ENCODE data around the gene PCSK7.

PCSK7 gene

DNA sequence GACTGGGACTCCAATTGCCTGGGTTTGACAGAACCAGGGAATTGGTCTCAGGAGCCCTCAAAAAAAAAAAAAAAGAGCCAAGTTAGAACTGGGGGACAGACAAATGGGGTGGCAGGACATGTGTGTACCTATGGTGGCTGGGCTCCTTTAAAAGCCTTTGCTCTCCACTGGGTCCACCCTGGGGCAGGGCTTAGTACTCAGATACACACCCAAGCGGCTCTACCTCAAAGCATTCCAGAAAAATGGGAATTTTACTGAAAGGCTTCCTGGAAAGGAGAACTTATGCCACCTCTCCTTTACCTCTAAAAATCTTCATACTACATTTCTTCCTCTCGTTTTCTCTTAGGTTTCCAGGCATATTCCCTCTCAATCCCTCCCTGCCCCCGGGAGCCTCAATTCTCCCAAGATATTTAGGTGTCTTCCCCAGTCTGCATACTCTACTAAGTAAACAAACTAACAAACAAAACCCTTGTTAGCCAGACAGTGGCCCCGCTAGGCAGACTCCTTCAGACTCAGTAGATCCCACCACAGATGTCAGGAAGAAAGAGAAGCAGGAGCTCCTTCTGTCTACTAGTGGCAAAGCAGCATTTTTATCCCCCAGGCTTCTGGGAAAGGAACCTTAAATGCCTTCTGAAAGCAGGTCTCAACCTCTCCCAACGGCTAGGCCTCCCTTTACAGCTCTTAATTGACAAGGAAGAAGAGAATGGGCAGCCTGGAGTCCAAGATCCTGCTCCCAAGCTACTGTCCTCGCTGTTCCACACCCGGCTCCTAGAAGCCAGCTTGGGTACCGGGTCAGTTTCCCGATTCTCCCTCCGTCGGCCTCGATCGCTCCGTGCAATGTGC lies 653 bp downstream of the PCSK7 start:
- DNase-seq: no peak

- DNase-seq: no peak
These were observed 1.4 kb downstream of the PCSK7 start for GRCh38 chr11:117230286-117230961.

GRCh38 chr11:117229931-117230285 lies 2.0 kb downstream of the PCSK7 start:
- no peak for DNase-seq

DNA sequence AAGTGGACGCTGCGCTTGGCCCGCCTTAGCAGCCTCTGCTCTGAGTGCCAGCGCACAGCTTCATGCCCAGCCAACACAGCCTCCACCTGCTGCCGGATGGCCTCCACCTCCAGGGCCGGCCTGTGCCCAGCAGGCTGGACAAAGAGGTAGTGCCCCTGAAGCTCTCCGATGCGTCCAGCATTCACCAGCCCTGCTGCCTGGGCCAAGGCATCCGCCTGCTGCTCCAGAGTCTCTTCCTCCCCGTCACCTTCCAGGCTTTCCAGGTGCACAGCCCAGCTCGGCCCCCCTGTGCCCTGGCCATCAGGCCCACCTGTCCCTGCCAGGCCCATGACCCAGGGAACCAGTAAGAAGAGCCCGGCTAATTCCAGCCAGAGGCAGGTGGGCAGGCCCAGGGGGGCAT lies 2.5 kb downstream of the PCSK7 start:
- DNase-seq: no peak

GRCh38 chr11:117228091-117228490 lies 3.8 kb downstream of the PCSK7 start:
- DNase-seq: no peak

DNA sequence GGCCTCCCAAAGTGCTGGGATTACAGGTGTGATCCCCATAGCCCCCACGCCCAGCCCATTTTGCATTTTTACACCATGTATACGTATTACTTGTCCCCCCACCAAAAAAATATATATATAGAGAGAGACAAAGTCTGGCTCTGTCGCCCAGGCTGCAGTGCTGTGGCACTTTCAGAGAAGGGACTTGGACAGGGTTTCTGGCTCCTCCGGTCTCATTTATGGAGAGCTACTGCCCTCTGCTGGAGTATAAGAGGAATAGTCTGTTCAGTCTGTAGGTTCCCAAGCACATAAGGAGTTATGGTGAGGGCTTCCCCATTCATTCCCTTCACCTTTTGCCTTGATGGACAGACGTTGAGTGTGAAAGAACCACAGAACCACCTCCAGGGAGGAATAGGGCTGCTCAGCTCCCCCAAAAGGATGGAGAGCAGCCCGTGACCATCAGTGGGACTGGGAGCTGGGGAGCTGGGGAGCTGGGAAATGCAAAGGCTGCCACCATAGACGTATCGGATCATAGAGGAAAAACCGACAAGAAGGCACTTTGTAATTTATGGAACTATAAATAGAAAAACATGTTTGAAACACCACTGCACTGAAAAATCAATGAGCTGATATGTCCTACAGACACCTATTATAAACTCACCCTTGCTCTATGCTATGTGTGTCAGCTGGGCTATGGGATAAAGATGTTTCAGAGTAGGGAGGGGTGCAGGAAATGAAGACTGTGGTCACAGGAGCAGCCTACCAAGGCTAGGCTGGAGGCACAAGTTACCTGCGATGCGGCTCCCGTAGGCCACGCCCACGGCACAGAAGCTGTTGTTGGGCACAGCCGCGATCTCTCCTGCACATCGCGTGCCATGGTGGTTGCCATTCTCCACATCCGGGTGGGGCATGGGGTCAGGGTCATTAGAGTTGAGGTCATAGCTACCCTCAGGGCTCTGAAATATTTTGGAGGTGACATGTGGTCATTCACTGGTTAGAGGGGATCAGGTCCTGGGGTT lies 5.2 kb downstream of the PCSK7 start:
- DNase-seq: peak; percentile 24

GRCh38 chr11:117225553-117226170 lies 6.2 kb downstream of the PCSK7 start:
- DNase-seq: no peak

- no peak for DNase-seq
These were observed 7.9 kb downstream of the PCSK7 start for GRCh38 chr11:117223741-117224689.

DNA sequence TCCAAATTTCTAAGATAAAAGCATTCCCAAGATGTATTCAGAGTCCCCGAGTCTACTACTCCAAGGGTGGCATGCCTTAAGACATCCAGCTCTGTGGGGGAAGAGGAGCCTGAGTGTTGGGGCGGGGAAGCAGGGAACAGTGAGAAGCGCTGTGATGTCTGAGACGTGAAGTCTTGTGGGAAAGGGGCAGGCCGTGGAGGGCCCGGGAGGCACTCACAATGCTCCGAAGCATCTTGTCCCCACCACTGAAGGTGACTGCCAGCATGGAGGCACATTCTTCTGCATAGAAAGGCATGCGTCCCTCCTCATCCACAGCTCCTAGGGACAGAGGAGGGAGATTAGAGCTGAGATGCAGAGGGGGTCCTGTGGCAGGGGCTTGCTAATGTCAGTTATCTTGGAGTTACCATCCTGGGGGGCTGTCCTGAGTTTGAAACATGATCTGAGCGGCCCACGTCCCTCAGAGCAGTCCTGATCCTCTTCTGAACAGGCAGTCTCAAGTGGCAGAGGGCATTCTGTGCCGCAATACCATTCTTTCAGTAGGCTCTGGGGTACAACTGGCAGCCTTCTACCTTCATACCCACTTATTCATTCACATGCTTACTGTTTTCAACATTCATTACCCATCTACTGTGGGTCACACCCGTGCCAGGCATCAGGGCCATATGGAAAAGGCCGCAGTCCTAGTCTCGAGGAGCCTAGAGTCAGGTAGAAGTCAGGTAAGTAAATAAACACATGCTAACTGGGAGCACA lies 8.7 kb downstream of the PCSK7 start:
- no peak for DNase-seq

DNA sequence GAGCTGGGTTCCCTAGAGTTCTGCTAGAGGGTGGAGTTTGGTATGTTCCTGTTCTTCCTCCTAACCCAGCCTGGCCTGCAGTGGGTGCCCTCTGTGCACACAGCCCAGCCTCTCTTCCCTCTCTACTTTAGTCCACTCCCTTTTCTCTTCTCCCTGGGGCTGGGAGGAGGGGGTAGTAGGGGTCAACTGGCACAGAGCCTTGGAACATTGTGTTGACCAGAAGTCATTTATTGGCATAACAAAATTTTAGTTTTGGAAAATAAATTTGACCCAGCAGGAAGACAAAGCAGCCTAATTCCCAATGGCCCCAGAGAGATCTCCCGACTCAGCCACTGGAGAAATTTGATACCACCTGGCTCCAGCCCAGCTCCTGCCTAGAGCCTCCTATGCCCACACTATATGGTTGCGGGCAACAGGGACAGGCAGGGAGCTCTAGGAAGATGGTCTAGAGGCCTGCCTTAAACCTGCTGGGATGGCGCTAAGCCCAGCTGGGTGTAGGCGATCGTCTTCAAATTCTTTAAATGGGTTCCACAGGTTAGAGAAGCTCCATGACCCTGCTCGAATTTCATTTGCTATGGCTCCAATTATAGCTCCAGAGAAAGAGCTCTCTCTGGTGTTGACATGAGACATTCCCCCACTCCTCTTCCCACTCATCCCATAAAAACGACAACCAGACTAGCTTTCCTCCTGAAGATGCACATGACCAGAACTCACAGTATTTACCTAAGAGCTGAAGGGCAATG lies 9.9 kb downstream of the PCSK7 start:
- DNase-seq: no peak

GRCh38 chr11:117220999-117221774 lies 10.7 kb downstream of the PCSK7 start:
- DNase-seq: no peak

- no peak for DNase-seq
These were observed 11.3 kb downstream of the PCSK7 start for GRCh38 chr11:117220568-117220967.

GRCh38 chr11:117219995-117220394 lies 11.9 kb downstream of the PCSK7 start:
- no peak for DNase-seq

- no peak for DNase-seq
These were observed 12.4 kb downstream of the PCSK7 start for GRCh38 chr11:117219455-117219854.

GRCh38 chr11:117219001-117219400 lies 12.9 kb downstream of the PCSK7 start:
- no peak for DNase-seq

GRCh38 chr11:117218133-117218915 lies 13.5 kb downstream of the PCSK7 start:
- DNase-seq: no peak

DNA sequence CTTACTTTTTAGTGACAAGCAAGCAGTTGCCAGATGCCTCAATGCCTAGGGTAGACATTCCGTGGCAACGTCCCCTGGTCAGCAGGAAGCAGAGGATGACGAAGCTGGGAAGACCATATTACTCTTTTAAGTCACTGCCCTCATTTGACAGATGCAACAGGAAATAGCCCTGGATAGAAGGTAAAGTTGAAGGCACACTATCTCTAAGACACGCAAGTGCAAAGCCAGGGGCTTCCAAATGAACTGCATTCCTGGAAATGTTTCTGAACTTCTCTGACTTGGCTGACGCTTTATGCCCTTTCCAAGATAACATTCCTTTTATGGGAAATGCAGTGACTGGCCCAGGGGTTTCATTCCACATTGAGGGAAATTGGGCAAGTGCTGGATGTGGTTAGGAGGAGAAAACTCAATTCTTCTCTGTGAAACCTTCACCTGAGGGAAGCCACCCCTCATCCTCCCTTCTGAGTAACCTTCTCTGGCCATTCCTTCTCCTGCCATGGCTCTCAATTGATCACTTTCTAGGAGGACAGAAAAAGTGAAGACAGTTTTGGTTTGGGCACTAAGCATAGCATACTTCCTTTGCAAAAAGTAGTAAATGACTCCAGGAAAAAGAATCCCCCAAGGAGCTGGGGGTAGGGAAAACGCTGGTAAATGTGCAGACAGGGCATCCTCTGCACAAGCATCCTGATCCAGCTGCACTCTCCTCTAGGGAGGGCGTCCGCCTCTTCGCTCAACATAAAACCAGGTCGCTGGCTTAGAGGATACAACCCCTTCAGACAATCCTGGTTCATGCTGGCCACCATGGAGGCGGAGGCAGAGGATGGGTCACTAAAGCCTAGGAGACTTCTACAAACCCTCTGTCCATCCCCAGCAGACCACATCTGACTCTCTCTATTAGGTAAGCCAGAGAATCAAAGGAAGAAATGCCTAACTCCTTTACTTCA lies 14.5 kb downstream of the PCSK7 start:
- DNase-seq: no peak
